Neural crest cell (in vitro differentiated cells): Measurements from ENCODE around the gene FBXL17. TPM values are rescaled to one million over a fixed set of nuclear protein-coding genes. Genes with fewer than 3 reads are reported as not detected.

Experiments used
- DNase-seq: peaks from one replicate; pipeline ENCODE4 v3.0.0; 2021; ENCODE audit warnings: low read depth, mixed read lengths, low spot score
- H3K27ac Mint-ChIP-seq: one replicate; pipeline ENCODE4 v1.8.0; 2021; ENCODE audit warnings: mild to moderate bottlenecking, mixed read lengths; ENCODE audit not compliant: unreplicated experiment
- H3K27me3 Mint-ChIP-seq: 2 replicates; pipeline ENCODE4 v1.8.0; 2021; ENCODE audit warnings: low read depth, mild to moderate bottlenecking, mixed read lengths
- H3K36me3 Mint-ChIP-seq: 2 replicates; pipeline ENCODE4 v1.8.0; 2021; ENCODE audit warnings: low read depth, mild to moderate bottlenecking, mixed read lengths
- H3K4me1 Mint-ChIP-seq: 2 replicates; pipeline ENCODE4 v1.8.0; 2021; ENCODE audit warnings: mixed read lengths
- H3K4me3 Mint-ChIP-seq: one replicate; pipeline ENCODE4 v1.8.0; 2021; ENCODE audit warnings: mild to moderate bottlenecking, mixed read lengths
- H3K9me3 Mint-ChIP-seq: 2 replicates; pipeline ENCODE4 v1.8.0; 2021; ENCODE audit warnings: mixed read lengths
- total RNA-seq: library from RNA; stranded (reverse); gene quantifications from 2 replicates; pipeline ENCODE4 v1.2.1, GENCODE V29; 2021
- TF ChIP-seq, protein P1 (sequence below): fragments of 200-600 bp; sonication (generic); conservative IDR thresholded peaks from 2 replicates; pipeline ENCODE4 v1.5.0; 2021; ENCODE audit warnings: antibody characterized with exemption, mild to moderate bottlenecking

FBXL17 gene
- total RNA-seq, 1 donor from 2014 or later: 17.8 TPM

DNA sequence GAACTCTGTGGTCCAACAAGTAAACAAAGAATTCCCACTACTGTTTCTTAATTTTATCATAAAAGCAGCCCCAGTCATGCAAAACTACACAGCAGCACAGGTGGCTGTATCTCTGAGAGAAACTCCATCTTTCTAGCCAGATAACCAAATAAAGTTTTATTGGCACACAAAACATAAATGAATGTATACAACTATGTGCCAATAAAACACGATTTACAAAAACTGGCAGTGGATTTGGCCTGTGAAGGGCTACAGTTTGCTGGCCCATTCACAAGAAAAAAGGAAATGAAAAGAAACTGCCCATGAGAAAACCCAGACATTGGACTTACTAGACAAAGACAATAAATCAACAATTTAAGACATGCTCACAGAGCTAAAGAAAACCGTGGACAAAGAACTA, 10.6 kb downstream of the FBXL17 start:
- Mint-ChIP-seq H3K4me1 (peaks cover 11% of the 10 kb centered on the region), H3K27me3 (no peaks in the 10 kb centered on the region), H3K9me3 (peaks cover 27% of the 10 kb centered on the region), H3K36me3 (peaks cover 42% of the 10 kb centered on the region), H3K27ac (no peak overlapping the region), H3K4me3 (no peak overlapping the region)
- no peak for DNase-seq
- TF ChIP-seq, protein P1, sequence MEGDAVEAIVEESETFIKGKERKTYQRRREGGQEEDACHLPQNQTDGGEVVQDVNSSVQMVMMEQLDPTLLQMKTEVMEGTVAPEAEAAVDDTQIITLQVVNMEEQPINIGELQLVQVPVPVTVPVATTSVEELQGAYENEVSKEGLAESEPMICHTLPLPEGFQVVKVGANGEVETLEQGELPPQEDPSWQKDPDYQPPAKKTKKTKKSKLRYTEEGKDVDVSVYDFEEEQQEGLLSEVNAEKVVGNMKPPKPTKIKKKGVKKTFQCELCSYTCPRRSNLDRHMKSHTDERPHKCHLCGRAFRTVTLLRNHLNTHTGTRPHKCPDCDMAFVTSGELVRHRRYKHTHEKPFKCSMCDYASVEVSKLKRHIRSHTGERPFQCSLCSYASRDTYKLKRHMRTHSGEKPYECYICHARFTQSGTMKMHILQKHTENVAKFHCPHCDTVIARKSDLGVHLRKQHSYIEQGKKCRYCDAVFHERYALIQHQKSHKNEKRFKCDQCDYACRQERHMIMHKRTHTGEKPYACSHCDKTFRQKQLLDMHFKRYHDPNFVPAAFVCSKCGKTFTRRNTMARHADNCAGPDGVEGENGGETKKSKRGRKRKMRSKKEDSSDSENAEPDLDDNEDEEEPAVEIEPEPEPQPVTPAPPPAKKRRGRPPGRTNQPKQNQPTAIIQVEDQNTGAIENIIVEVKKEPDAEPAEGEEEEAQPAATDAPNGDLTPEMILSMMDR: no peak

DNA sequence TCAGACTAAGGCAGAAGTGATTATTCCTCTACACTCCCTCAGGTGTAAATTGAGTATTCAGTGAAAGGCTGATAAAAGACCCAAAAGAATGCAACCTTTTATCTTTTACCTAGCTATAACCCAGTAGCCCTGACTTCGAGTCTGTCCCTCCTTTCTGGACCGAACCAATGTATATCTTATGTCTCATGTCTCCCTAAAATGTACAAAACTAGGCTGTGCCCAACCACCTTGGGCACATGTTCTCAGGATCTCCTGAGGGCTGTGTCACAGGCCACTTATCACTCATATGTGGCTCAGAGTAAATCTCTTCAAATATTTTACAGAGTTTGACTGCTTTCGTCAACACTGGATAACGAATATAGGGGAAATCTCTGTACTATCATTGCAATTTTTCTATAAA, 12.7 kb downstream of the FBXL17 start:
- Mint-ChIP-seq H3K4me3 (no peak overlapping the region), H3K36me3 (peaks cover 22% of the 10 kb centered on the region), H3K9me3 (peaks cover 10% of the 10 kb centered on the region), H3K27ac (no peak overlapping the region), H3K27me3 (no peaks in the 10 kb centered on the region), H3K4me1 (peaks cover 11% of the 10 kb centered on the region)
- TF ChIP-seq, protein P1: no peak
- DNase-seq: no peak

DNA sequence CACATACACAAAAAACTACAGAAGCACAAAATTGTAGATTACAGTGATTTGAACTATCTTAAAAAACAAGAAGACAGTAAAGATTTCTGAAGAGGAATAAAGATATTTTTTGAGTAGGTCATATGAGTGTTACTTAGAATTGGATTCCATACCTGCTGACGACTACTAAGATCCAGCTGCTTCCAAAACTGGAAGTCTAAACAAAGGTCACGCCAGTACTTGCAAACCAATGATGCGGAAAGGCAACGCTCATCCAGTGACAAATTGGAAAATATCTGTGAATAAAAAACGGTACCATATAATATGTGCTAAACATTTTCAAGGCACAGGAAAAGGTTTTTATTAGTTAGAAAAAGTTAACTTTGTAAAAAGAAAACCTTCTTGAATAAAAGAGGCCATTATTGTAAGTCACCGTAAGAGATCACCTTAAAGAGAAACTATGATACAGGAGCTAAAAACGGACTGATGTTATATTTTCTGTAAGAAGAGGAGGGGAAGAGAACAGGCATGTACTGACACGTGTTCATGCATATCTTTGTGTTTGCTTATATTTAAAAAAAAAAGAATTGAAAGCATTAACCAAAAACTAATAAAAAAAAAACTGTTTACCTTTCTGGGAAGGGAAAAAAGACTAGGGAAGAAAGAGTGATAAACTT, 14.1 kb downstream of the FBXL17 start:
- peaks cover 6% of the 10 kb centered on the region for H3K9me3 Mint-ChIP-seq
- no peak for DNase-seq
- peaks cover 11% of the 10 kb centered on the region for H3K4me1 Mint-ChIP-seq
- no peaks in the 10 kb centered on the region for H3K27me3 Mint-ChIP-seq
- H3K4me3 Mint-ChIP-seq: no peak overlapping the region
- TF ChIP-seq, protein P1: no peak
- H3K27ac Mint-ChIP-seq: no peak overlapping the region
- peaks cover 12% of the 10 kb centered on the region for H3K36me3 Mint-ChIP-seq

DNA sequence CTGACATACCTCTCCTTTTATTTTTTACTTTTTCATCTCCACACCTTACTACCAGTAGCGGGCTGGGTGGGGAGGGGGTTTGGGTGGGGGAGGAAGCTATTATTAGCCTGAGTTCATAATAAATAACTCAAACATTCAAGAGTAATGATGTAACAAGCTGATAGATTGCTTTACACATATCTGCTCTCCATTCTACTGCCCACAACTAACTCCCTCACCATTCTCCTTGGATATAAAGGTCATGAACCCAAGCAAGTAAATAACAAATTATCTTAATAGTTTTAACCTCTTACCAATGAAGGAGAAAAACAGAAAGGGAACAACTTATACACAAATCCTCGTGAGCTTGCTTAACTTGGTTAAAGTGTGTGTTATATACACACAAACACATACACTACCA, 15.4 kb downstream of the FBXL17 start:
- H3K4me3 Mint-ChIP-seq: no peak overlapping the region
- no peaks in the 10 kb centered on the region for H3K9me3 Mint-ChIP-seq
- TF ChIP-seq, protein P1: no peak
- H3K4me1 Mint-ChIP-seq: peaks cover 16% of the 10 kb centered on the region
- no peak for DNase-seq
- H3K27me3 Mint-ChIP-seq: no peaks in the 10 kb centered on the region
- peaks cover 5% of the 10 kb centered on the region for H3K36me3 Mint-ChIP-seq
- no peak overlapping the region for H3K27ac Mint-ChIP-seq

DNA sequence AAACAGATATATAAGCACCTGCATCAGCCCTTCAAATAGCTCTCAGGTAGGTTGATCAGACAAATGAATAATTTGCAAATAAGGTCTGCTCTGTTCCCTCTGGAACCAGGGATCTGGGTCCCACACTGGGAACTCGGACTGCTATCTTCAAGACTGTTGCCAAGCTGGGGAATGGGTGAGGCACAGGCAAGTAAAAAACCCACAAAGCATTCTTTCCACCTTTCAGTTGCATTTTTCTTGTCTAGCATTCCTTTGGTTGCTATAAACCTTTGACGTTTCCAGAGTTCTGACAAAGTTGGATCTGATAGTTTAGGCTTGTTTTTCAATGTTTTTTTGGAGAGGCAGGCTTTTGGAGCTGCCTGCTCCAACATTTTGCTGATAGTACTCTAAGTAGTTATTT, 20.1 kb downstream of the FBXL17 start:
- Mint-ChIP-seq H3K4me1 (peaks cover 9% of the 10 kb centered on the region), H3K4me3 (no peak overlapping the region), H3K27ac (no peak overlapping the region), H3K9me3 (no peaks in the 10 kb centered on the region), H3K36me3 (peaks cover 7% of the 10 kb centered on the region), H3K27me3 (no peaks in the 10 kb centered on the region)
- DNase-seq: no peak
- TF ChIP-seq, protein P1: no peak
